ACC112 (cell line): Measurements from ENCODE around the gene PI4KA.

Experiments used
- H2AFZ ChIP-seq: fragments of 200-600 bp; sonication (generic); one replicate; pipeline ENCODE4 v1.6.0; 2017; ENCODE audit warnings: antibody characterized with exemption, low read length; ENCODE audit not compliant: unreplicated experiment
- H3K27ac ChIP-seq: fragments of 200-600 bp; sonication (generic); 2 replicates; pipeline ENCODE4 v1.5.1; 2014; ENCODE audit warnings: low read depth, mild to moderate bottlenecking, antibody characterized with exemption, low read length, moderate library complexity
- H3K27me3 ChIP-seq: fragments of 200-600 bp; sonication (generic); 2 replicates; pipeline ENCODE4 v1.6.1; 2014; ENCODE audit warnings: mild to moderate bottlenecking, antibody characterized with exemption, low read length, moderate library complexity, mixed read lengths; ENCODE audit not compliant: insufficient read depth
- H3K36me3 ChIP-seq: fragments of 200-600 bp; sonication (generic); 2 replicates; pipeline ENCODE4 v1.6.1; 2016; ENCODE audit warnings: mild to moderate bottlenecking, antibody characterized with exemption, low read length, moderate library complexity, mixed read lengths; ENCODE audit not compliant: insufficient read depth
- H3K4me1 ChIP-seq: fragments of 200-600 bp; sonication (generic); one replicate; pipeline ENCODE4 v1.6.1; 2016; ENCODE audit warnings: low read length, mixed read lengths; ENCODE audit not compliant: insufficient read depth, unreplicated experiment, control insufficient read depth
- H3K4me3 ChIP-seq: fragments of 200-600 bp; sonication (generic); 2 replicates; pipeline ENCODE4 v1.5.1; 2014; ENCODE audit warnings: mild to moderate bottlenecking, low read depth, low read length
- H3K79me2 ChIP-seq: fragments of 200-600 bp; sonication (generic); one replicate; pipeline ENCODE4 v1.6.0; 2016; ENCODE audit warnings: low read length; ENCODE audit not compliant: control insufficient read depth, unreplicated experiment, insufficient read depth

PI4KA gene

GRCh38 chr22:20890975-20891374 is 32.4 kb upstream of the PI4KA start:
- Histone ChIP-seq H3K36me3 (no peaks in the 10 kb centered on the region), H3K27ac (no peak overlapping the region), H3K27me3 (no peaks in the 10 kb centered on the region), H3K4me1 (no peaks in the 10 kb centered on the region), H3K79me2 (no peaks in the 10 kb centered on the region), H2AFZ (no peak overlapping the region), H3K4me3 (no peak overlapping the region)

- Histone ChIP-seq H3K27ac (no peak overlapping the region), H3K36me3 (no peaks in the 10 kb centered on the region), H3K4me1 (no peaks in the 10 kb centered on the region), H2AFZ (no peak overlapping the region), H3K79me2 (no peaks in the 10 kb centered on the region), H3K4me3 (no peak overlapping the region), H3K27me3 (no peaks in the 10 kb centered on the region)
Measured at GRCh38 chr22:20889904-20890540, 31.4 kb upstream of the PI4KA start.

- Histone ChIP-seq H2AFZ (no peak overlapping the region), H3K4me3 (no peak overlapping the region), H3K27ac (no peak overlapping the region), H3K27me3 (no peaks in the 10 kb centered on the region), H3K79me2 (no peaks in the 10 kb centered on the region), H3K36me3 (no peaks in the 10 kb centered on the region), H3K4me1 (no peaks in the 10 kb centered on the region)
Measured at GRCh38 chr22:20889025-20889704, 30.6 kb upstream of the PI4KA start.

DNA sequence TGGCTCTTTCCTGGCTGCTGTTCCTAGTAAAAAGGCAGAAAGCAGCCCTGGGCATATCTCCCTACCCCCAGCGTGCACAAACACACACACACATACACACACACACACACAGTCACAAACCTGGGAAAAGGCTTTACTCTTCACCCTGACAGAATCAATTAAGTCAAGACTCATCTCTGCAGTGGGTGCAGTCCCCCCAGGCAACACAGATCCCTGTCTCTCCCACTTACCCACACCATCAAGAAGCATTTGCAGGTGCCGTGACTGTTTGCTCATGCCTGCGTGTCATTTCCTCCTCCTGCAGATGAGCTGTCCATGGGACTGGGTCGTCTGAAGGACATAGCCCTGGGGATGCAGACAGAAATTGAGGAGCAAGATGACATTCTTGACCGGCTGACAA is 28.8 kb upstream of the PI4KA start:
- H3K4me3 ChIP-seq: no peak overlapping the region
- no peaks in the 10 kb centered on the region for H3K36me3 ChIP-seq
- no peaks in the 10 kb centered on the region for H3K27me3 ChIP-seq
- no peaks in the 10 kb centered on the region for H3K4me1 ChIP-seq
- H2AFZ ChIP-seq: no peak overlapping the region
- no peak overlapping the region for H3K27ac ChIP-seq
- H3K79me2 ChIP-seq: no peaks in the 10 kb centered on the region

DNA sequence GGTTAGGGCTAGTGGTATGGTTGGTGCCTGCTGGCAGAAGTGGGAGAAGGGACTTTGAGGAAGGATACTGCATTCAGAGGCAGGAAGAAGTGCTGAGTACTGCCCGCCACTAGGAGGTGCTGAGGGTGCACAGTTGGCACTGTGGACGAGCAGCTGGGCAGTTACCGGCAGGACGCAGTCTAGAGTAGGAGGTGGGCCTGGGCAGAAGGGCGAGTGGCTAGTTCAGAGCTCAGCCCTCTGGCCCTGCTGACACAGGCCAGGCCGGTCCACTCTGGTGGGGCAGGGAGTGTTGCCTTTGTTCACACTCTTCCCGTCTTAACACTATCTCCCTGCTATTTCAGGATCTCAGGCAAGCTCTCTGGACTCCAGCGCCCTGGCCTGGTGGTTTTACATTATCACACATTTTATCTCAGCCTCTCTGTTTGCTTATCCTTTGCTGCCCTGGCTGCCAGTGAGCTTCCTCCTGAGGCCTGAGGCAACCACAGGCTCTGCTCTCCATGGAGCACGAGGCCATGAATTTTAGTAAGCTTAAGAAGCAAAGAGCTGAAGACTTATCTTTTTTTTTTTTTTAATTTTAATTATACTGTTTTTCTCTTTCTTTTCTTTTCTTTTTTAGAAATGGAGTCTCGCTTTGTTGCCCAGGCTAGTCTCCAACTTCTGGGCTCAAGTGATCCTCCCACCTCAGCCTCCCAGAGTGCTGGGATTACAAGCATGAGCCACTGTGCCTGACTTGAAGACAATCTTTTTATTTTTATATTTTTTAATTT is 27.1 kb upstream of the PI4KA start:
- peak overlapping the region; percentile 14 for H2AFZ ChIP-seq

DNA sequence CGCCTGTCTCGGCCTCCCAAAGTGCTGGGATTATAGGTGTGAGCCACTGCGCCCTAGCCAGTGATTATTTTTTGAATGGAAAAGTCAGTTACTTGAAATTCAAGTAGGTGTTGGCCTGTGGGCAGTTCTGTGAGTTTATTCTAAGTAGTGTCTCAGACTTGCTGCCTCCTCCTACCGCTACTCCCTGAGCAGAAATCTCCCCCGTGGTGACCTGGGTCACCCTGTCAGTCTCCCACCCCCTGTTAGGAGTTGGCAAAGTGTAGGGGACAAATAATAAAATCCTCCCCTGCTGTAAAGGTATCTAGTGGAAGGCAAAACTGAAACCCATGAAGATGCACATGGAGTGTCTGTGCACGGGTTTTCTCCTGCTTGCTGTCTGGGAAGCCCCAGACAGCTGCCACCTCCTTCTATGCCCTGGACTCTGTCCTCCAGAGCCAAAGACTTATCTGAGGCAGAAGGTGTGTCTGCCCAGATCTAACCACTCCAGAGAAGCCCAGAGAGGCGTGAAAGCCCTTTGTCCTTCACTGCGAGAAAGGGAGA is 26.5 kb upstream of the PI4KA start:
- H3K4me3 ChIP-seq: no peak overlapping the region
- H3K4me1 ChIP-seq: no peaks in the 10 kb centered on the region
- H2AFZ ChIP-seq: no peak overlapping the region
- H3K27ac ChIP-seq: no peak overlapping the region
- H3K27me3 ChIP-seq: no peaks in the 10 kb centered on the region
- H3K79me2 ChIP-seq: no peaks in the 10 kb centered on the region
- no peaks in the 10 kb centered on the region for H3K36me3 ChIP-seq

More for the DNA sequence above, 27.1 kb upstream of the PI4KA start:
- no peak overlapping the region for H3K27ac ChIP-seq
- no peaks in the 10 kb centered on the region for H3K27me3 ChIP-seq
- H3K79me2 ChIP-seq: no peaks in the 10 kb centered on the region
- H3K4me1 ChIP-seq: no peaks in the 10 kb centered on the region
- H3K36me3 ChIP-seq: no peaks in the 10 kb centered on the region
- H3K4me3 ChIP-seq: no peak overlapping the region

DNA sequence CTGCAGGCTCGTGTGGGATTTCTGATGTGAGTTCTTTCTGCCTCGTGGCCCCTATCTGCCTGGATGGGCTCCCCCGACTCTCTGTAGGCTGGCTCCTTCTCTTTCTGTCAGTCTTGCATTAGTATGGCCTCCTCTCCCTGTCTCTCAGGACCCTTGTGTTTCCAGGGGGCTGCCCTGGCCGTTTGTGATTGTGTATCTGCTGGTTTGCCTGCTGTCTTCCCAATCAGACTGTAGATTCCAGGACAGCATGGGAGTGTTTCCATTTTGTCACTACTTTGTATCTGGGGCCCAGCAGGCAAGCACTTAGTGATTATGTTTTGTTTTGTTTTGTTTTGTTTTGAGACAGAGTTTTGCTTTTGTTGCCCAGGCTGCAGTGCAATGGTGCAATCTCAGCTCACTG is 25.8 kb upstream of the PI4KA start:
- H3K4me1 ChIP-seq: no peaks in the 10 kb centered on the region
- H3K27ac ChIP-seq: no peak overlapping the region
- H3K4me3 ChIP-seq: no peak overlapping the region
- no peaks in the 10 kb centered on the region for H3K36me3 ChIP-seq
- no peaks in the 10 kb centered on the region for H3K79me2 ChIP-seq
- H3K27me3 ChIP-seq: no peaks in the 10 kb centered on the region
- no peak overlapping the region for H2AFZ ChIP-seq

DNA sequence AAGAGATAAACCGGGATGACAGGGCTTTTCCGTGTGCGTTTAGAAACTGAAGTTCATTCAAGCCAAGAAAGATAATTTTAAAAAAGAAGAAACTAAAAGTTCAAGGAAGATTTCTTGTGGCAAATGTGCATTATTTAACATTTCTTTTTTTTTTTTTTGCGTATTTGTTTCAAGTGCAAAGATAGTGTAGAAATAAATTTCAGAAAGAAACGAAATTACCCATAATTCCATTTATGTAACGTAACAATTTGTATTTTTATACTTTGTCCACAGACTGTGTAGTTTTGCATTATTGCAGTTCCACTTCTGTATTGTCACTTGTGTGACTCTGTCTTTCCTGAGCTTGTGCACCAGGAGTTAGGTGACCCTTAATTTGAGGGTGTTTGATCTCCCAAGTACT is 24.2 kb upstream of the PI4KA start:
- no peak overlapping the region for H3K27ac ChIP-seq
- no peaks in the 10 kb centered on the region for H3K27me3 ChIP-seq
- H3K4me3 ChIP-seq: no peak overlapping the region
- no peak overlapping the region for H2AFZ ChIP-seq
- no peaks in the 10 kb centered on the region for H3K79me2 ChIP-seq
- no peaks in the 10 kb centered on the region for H3K4me1 ChIP-seq
- H3K36me3 ChIP-seq: no peaks in the 10 kb centered on the region

DNA sequence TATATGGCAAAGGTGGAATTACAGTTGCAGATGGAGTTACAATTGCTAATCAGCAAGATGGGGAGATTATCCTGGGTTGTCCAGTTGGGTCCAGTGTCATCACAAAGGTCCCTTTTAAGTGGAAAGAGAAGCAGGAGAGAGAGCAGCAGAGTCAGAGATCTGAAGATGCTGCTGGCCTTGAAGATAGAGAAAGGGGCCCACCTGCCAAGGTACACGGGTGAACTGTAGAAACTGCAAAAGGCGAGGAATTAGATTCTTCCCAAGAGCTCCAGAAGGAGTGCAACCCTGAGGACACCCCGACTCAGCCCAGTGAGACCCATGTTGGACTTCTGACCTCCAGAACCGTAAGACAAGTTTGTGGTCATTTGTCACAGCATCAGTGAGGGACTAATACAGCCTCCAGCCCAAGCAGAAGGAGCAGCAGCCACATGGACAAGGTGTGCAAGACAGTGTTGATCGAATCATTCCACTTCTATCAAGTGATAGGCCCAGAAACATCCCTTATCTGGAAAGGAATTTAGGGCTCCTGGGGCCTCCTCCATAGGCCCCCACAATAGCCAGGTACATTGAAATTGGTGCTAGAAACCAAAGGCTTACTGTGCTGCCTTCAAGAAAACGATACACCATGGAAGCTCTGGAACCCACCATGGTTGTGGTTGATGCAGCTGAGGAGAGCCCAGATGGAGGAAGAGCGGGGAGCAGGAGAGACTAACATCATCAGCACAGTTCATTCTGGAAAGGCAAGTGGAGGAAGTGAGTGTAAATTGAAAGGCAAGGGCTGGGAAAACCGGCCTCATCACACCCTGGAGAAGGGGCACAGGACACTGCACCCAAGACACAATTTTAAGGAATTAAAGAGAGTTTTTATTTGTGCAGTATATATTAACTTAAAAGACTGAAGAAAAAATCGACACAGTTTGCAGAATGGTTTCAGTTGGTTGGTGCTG is 23.5 kb upstream of the PI4KA start:
- no peak overlapping the region for H3K27ac ChIP-seq
- H3K36me3 ChIP-seq: no peaks in the 10 kb centered on the region
- no peaks in the 10 kb centered on the region for H3K4me1 ChIP-seq
- H3K4me3 ChIP-seq: no peak overlapping the region
- no peaks in the 10 kb centered on the region for H3K79me2 ChIP-seq
- no peaks in the 10 kb centered on the region for H3K27me3 ChIP-seq
- no peak overlapping the region for H2AFZ ChIP-seq

DNA sequence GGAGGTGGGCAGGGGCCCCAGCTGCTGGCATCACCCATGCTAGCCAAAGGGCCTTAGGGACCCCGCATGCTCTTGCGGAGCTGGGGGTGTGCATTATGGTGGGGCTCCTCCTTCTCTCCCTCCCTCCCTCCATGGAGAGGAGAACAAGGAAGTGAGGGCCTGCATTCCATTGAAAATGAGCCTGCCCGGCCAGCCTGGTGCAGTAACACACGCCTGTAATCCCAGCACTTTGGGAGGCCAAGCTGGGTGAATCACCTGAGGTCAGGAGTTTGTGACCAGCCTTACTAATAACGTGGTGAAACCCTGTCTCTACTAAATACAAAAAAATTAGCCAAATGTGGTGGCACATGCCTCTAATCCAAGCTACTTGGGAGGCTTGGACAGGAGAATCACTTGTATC is 22.6 kb upstream of the PI4KA start:
- Histone ChIP-seq H3K79me2 (no peaks in the 10 kb centered on the region), H3K4me1 (no peaks in the 10 kb centered on the region), H3K4me3 (no peak overlapping the region), H3K27me3 (no peaks in the 10 kb centered on the region), H3K36me3 (no peaks in the 10 kb centered on the region), H3K27ac (no peak overlapping the region), H2AFZ (no peak overlapping the region)
